CD14-positive monocyte (primary cell): ENCODE data around the gene SLC35G6. TPM values are rescaled to one million over a fixed set of nuclear protein-coding genes. Genes with fewer than 3 reads are reported as not detected.

Source experiments
- DNase-seq, 3 donors: peaks; one replicate each; pipeline ENCODE4 v3.0.0-alpha.2; 2011 to 2022
- H2AFZ ChIP-seq: 2 replicates; pipeline ENCODE4 v1.6.0; 2012; ENCODE audit warnings: mild to moderate bottlenecking, low read depth, low read length, inconsistent platforms; ENCODE audit not compliant: insufficient read depth, poor library complexity, severe bottlenecking
- H3K27ac ChIP-seq, 2 donors: 1 replicate in 1 of 2; 2 replicates in 1 of 2; pipeline ENCODE4 v1.5.1; 2012 to 2013; ENCODE audit warnings: low read length in 2 of 2, control low read depth in 1 of 2, inconsistent platforms in 1 of 2, low read depth in 1 of 2, mild to moderate bottlenecking in 1 of 2
- H3K27me3 ChIP-seq, 2 donors: one replicate each; pipeline versions ENCODE4 v1.6.0 to v1.6.1; 2011 to 2013; ENCODE audit warnings: low read length in 2 of 2; ENCODE audit not compliant: control insufficient read depth in 2 of 2, insufficient read depth in 2 of 2
- H3K36me3 ChIP-seq, 2 donors: replicated peaks in 1 of 2; 1 replicate in 1 of 2; 2 replicates in 1 of 2; pipeline versions ENCODE4 v1.5.1 to v1.6.1; 2012 to 2013; ENCODE audit warnings: low read length in 2 of 2, control low read depth in 1 of 2, inconsistent platforms in 1 of 2, mild to moderate bottlenecking in 1 of 2; ENCODE audit not compliant: insufficient read depth in 2 of 2, control insufficient read depth in 1 of 2
- H3K4me1 ChIP-seq, 2 donors: 1 replicate in 1 of 2; 2 replicates in 1 of 2; pipeline versions ENCODE4 v1.5.1 to v1.6.1; 2012 to 2013; ENCODE audit warnings: low read length in 2 of 2, control low read depth in 1 of 2, inconsistent platforms in 1 of 2, mild to moderate bottlenecking in 1 of 2, moderate library complexity in 1 of 2; ENCODE audit not compliant: insufficient read depth in 2 of 2, control insufficient read depth in 1 of 2
- H3K4me2 ChIP-seq: replicated peaks from 2 replicates; pipeline ENCODE3; 2012; ENCODE audit warnings: low read length, moderate library complexity, mild to moderate bottlenecking; ENCODE audit not compliant: poor library complexity, severe bottlenecking; ENCODE audit errors: extremely low read depth
- H3K4me3 ChIP-seq, 3 experiments: fragments of 200-600 bp in 1 of 3; sonication (generic) in 1 of 3; replicated peaks in 1 of 3; 1 replicate in 2 of 3; 2 replicates in 1 of 3; pipeline ENCODE4 v1.5.1; 2011 to 2013; ENCODE audit warnings: low read length in 3 of 3, mild to moderate bottlenecking in 3 of 3, control low read depth in 2 of 3, low read depth in 2 of 3, inconsistent platforms in 1 of 3, moderate library complexity in 1 of 3
- H3K79me2 ChIP-seq: 2 replicates; pipeline ENCODE4 v1.6.0; 2012; ENCODE audit warnings: mild to moderate bottlenecking, control low read depth, inconsistent platforms, low read length, moderate library complexity; ENCODE audit not compliant: insufficient read depth
- H3K9ac ChIP-seq: 2 replicates; pipeline ENCODE4 v1.6.0; 2017; ENCODE audit warnings: low read length, mild to moderate bottlenecking; ENCODE audit not compliant: insufficient read depth, poor library complexity, severe bottlenecking
- H3K9me3 ChIP-seq, 2 donors: replicated peaks in 1 of 2; 1 replicate in 1 of 2; 2 replicates in 1 of 2; pipeline versions ENCODE4 v1.5.1 to v1.6.1; 2012 to 2013; ENCODE audit warnings: low read length in 2 of 2, control low read depth in 1 of 2; ENCODE audit not compliant: control insufficient read depth in 1 of 2, insufficient read depth in 1 of 2
- H4K20me1 ChIP-seq: 2 replicates; pipeline ENCODE4 v1.6.0; 2012; ENCODE audit warnings: mild to moderate bottlenecking, low read length, control low read depth, moderate library complexity; ENCODE audit not compliant: insufficient read depth
- H3K27ac Mint-ChIP-seq, 7 donors: one replicate each; pipeline ENCODE4 v1.8.0; 2020; ENCODE audit warnings: mild to moderate bottlenecking in 7 of 7, mixed read lengths in 7 of 7, moderate library complexity in 6 of 7, inconsistent platforms in 2 of 7
- H3K27me3 Mint-ChIP-seq, 3 donors: one replicate each; pipeline ENCODE4 v1.8.0; 2021 to 2022; ENCODE audit warnings: low read depth in 3 of 3, mild to moderate bottlenecking in 3 of 3, mixed read lengths in 3 of 3, moderate library complexity in 3 of 3, inconsistent platforms in 1 of 3
- H3K36me3 Mint-ChIP-seq, 2 donors: one replicate each; pipeline ENCODE4 v1.8.0; 2020; ENCODE audit warnings: mixed read lengths in 2 of 2, inconsistent platforms in 1 of 2, mild to moderate bottlenecking in 1 of 2
- H3K4me1 Mint-ChIP-seq: one replicate; pipeline ENCODE4 v1.8.0; 2020; ENCODE audit warnings: mild to moderate bottlenecking, mixed read lengths
- H3K4me3 Mint-ChIP-seq, 2 donors: one replicate each; pipeline ENCODE4 v1.8.0; 2020; ENCODE audit warnings: mild to moderate bottlenecking in 2 of 2, mixed read lengths in 2 of 2, moderate library complexity in 1 of 2
- H3K9me3 Mint-ChIP-seq, 7 donors: one replicate each; pipeline ENCODE4 v1.8.0; 2020 to 2022; ENCODE audit warnings: mixed read lengths in 7 of 7, mild to moderate bottlenecking in 6 of 7, moderate library complexity in 6 of 7, inconsistent platforms in 2 of 7
- CTCF ChIP-seq: fragments of 200-600 bp; IDR thresholded peaks from one replicate; pipeline ENCODE4 v1.8.0; 2022; ENCODE audit warnings: antibody characterized with exemption, mild to moderate bottlenecking
- WGBS: methylation state at CpG from one replicate; pipeline ENCODE4 v1.1.5; 2013; ENCODE audit warnings: missing lambda C conversion rate; ENCODE audit not compliant: insufficient coverage; 5-methylcytosine and 5-hydroxymethylcytosine counted together
- intact Hi-C, 2 donors: fragments of 100-400 bp; cut with micrococcal nuclease; formaldehyde crosslinking; loops; one replicate each; pipeline versions ENCODE4 v1.15.0 to v1.15.1; 2023
- polyA plus RNA-seq, 3 donors: library from polyadenylated mRNA; depleted of rRNA in 1 of 3; unstranded in 2 of 3; stranded (reverse) in 1 of 3; fragments of 300-500 nt in 2 of 3; fragments of >200 nt in 1 of 3; fragmentation: Illumina TruSeq in 2 of 3; gene quantifications; 1 replicate in 2 of 3; 2 replicates in 1 of 3; pipeline ENCODE4 v1.2.3, GENCODE V29; 2012 to 2021

SLC35G6 gene
- polyA plus RNA-seq, 3 donors, result not detected

GRCh38 chr17:7440834-7441195 lies 40.4 kb upstream of the SLC35G6 start:
- H3K9me3 ChIP-seq, result peaks cover 0 to 18% of the 10 kb centered on the region in 2 donors
- H2AFZ ChIP-seq, result no peak overlapping the region
- peak overlapping the region; percentile 61 for H3K4me2 ChIP-seq
- peaks cover 8% of the 10 kb centered on the region for H3K79me2 ChIP-seq
- no peak overlapping the region for H3K27ac ChIP-seq
- peaks cover 32 to 72% of the 10 kb centered on the region in 2 donors for H3K27me3 ChIP-seq
- H3K4me3 ChIP-seq, result peak overlapping the region in 1 of 3 experiments; percentile 52
- no peak for TF ChIP-seq CTCF
- Mint-ChIP-seq H3K27ac (no peak overlapping the region), H3K9me3 (peaks cover 0 to 18% (median 11%) of the 10 kb centered on the region in 7 donors), H3K4me3 (peak overlapping the region; percentile 66 to 84), H3K4me1 (peaks cover 54% of the 10 kb centered on the region), H3K36me3 (peaks cover 15 to 19% of the 10 kb centered on the region in 2 donors), H3K27me3 (peaks cover 64 to 85% (median 76%) of the 10 kb centered on the region in 3 donors)
- peaks cover 56 to 63% of the 10 kb centered on the region in 2 donors for H3K4me1 ChIP-seq
- H3K9ac ChIP-seq, result no peak overlapping the region
- H4K20me1 ChIP-seq, result peaks cover 29% of the 10 kb centered on the region
- DNase-seq, result peak; percentile 30 to 70 (median 46)
- intact Hi-C loops, result no loop called here
- 0% methylated on average over 10 of the region's 12 CpGs for WGBS
- H3K36me3 ChIP-seq, result no peaks in the 10 kb centered on the region

- Histone ChIP-seq H3K36me3 (no peaks in the 10 kb centered on the region), H2AFZ (no peak overlapping the region), H3K4me2 (no peak overlapping the region), H4K20me1 (peaks cover 29% of the 10 kb centered on the region), H3K9me3 (peaks cover 0 to 18% of the 10 kb centered on the region in 2 donors), H3K27ac (no peak overlapping the region), H3K4me3 (no peak overlapping the region), H3K9ac (no peak overlapping the region), H3K4me1 (peaks cover 53 to 60% of the 10 kb centered on the region in 2 donors), H3K79me2 (peaks cover 3% of the 10 kb centered on the region), H3K27me3 (peaks cover 37 to 77% of the 10 kb centered on the region in 2 donors)
- no peak for TF ChIP-seq CTCF
- H3K27me3 Mint-ChIP-seq, result peaks cover 68 to 89% (median 80%) of the 10 kb centered on the region in 3 donors
- H3K27ac Mint-ChIP-seq, result no peak overlapping the region
- H3K4me1 Mint-ChIP-seq, result peaks cover 53% of the 10 kb centered on the region
- H3K4me3 Mint-ChIP-seq, result peak overlapping the region in 1 of 2 donors; percentile 84
- no peak for DNase-seq
- intact Hi-C loops, result no loop called here
- H3K9me3 Mint-ChIP-seq, result peaks cover 0 to 23% (median 11%) of the 10 kb centered on the region in 7 donors
- no CpG with 5 or more reads among the region's 7 CpGs for WGBS
- H3K36me3 Mint-ChIP-seq, result peaks cover 19% of the 10 kb centered on the region in 2 donors
Observed at GRCh38 chr17:7441266-7441665, 40.0 kb upstream of the SLC35G6 start.
